Right atrium auricular region (tissue), 2 donors: ENCODE results near the gene COMT. TPM values are rescaled to one million over a fixed set of nuclear protein-coding genes. Genes with fewer than 3 reads are reported as not detected.

Experiments
- DNase-seq: peaks from one replicate; pipeline ENCODE4 v3.0.0-alpha.2; 2019; ENCODE audit warnings: low spot score
- H3K27ac ChIP-seq, 2 donors: fragments of 200-600 bp; sonication (generic); 1 replicate in 1 of 2; 2 replicates in 1 of 2; pipeline ENCODE4 v1.5.1; 2016 to 2019
- H3K27me3 ChIP-seq, 2 donors: fragments of 200-600 bp; sonication (generic); one replicate each; pipeline versions ENCODE4 v1.5.1 to v1.6.0; 2017 to 2019
- H3K36me3 ChIP-seq: fragments of 200-600 bp; sonication (generic); one replicate; pipeline ENCODE4 v1.5.1; 2016
- H3K4me1 ChIP-seq, 2 donors: fragments of 200-600 bp; sonication (generic); one replicate each; pipeline versions ENCODE4 v1.5.1 to v1.6.0; 2017 to 2019
- H3K4me3 ChIP-seq, 2 donors: fragments of 200-600 bp; sonication (generic); 1 replicate in 1 of 2; 2 replicates in 1 of 2; pipeline ENCODE4 v1.5.1; 2017 to 2019; ENCODE audit warnings: mild to moderate bottlenecking in 1 of 2, moderate library complexity in 1 of 2
- H3K9me3 ChIP-seq, 2 donors: fragments of 200-600 bp; sonication (generic); one replicate each; pipeline ENCODE4 v1.5.1; 2019
- CTCF ChIP-seq, 2 donors: fragments of 200-600 bp; sonication (generic); IDR thresholded peaks; one replicate each; pipeline ENCODE4 v1.5.1; 2019; ENCODE audit warnings: antibody characterized with exemption in 2 of 2
- total RNA-seq, 2 donors: library from RNA; depleted of rRNA; stranded (reverse); fragments of >200 nt; gene quantifications; one replicate each; pipeline ENCODE4 v1.1.0, GENCODE V29; 2016

COMT gene
- total RNA-seq, 2 donors from 2014 or later, result 142 to 195 TPM

GRCh38 chr22:19986011-19986409, 44.4 kb downstream of the COMT start:
- Histone ChIP-seq H3K36me3 (peaks cover 7% of the 10 kb centered on the region), H3K4me1 (peaks cover 0 to 51% of the 10 kb centered on the region in 2 donors), H3K27ac (peak overlapping the region; percentile 94 to 97), H3K4me3 (peak overlapping the region; percentile 72 to 83), H3K9me3 (no peaks in the 10 kb centered on the region), H3K27me3 (no peaks in the 10 kb centered on the region)
- TF ChIP-seq CTCF (IDR thresholded peaks at IDR 0.05), result no peak
- no peak for DNase-seq

- Histone ChIP-seq H3K4me1 (peaks cover 0 to 58% of the 10 kb centered on the region in 2 donors), H3K27me3 (no peaks in the 10 kb centered on the region), H3K36me3 (peaks cover under 1% of the 10 kb centered on the region), H3K4me3 (peak overlapping the region; percentile 72 to 83), H3K9me3 (no peaks in the 10 kb centered on the region), H3K27ac (peak overlapping the region; percentile 94 to 97)
- no peak for TF ChIP-seq CTCF (IDR thresholded peaks at IDR 0.05)
- DNase-seq, result peak; percentile 76
Measured at GRCh38 chr22:19986410-19987341, 45.1 kb downstream of the COMT start.

GRCh38 chr22:19987394-19988306, 46.1 kb downstream of the COMT start:
- Histone ChIP-seq H3K9me3 (no peaks in the 10 kb centered on the region), H3K4me1 (peaks cover 0 to 64% of the 10 kb centered on the region in 2 donors), H3K4me3 (peak overlapping the region; percentile 72 to 83), H3K36me3 (no peaks in the 10 kb centered on the region), H3K27me3 (no peaks in the 10 kb centered on the region), H3K27ac (peak overlapping the region; percentile 94 to 97)
- no peak for TF ChIP-seq CTCF (IDR thresholded peaks at IDR 0.05)
- no peak for DNase-seq

- Histone ChIP-seq H3K27me3 (no peaks in the 10 kb centered on the region), H3K4me1 (peaks cover 0 to 64% of the 10 kb centered on the region in 2 donors), H3K9me3 (no peaks in the 10 kb centered on the region), H3K4me3 (no peak overlapping the region), H3K27ac (peak overlapping the region in 1 of 2 donors; percentile 51), H3K36me3 (no peaks in the 10 kb centered on the region)
- TF ChIP-seq CTCF (IDR thresholded peaks at IDR 0.05), result no peak
- no peak for DNase-seq
Measured at GRCh38 chr22:19988331-19988808, 46.8 kb downstream of the COMT start.

GRCh38 chr22:19988965-19989724, 47.6 kb downstream of the COMT start:
- no peaks in the 10 kb centered on the region for H3K36me3 ChIP-seq
- DNase-seq, result no peak
- peaks cover 0 to 60% of the 10 kb centered on the region in 2 donors for H3K4me1 ChIP-seq
- no peaks in the 10 kb centered on the region for H3K27me3 ChIP-seq
- H3K27ac ChIP-seq, result peak overlapping the region; percentile 16 to 51
- no peaks in the 10 kb centered on the region for H3K9me3 ChIP-seq
- no peak overlapping the region for H3K4me3 ChIP-seq
- TF ChIP-seq CTCF (IDR thresholded peaks at IDR 0.05), result no peak
